ENCODE data around the gene ZIC1.

- no peak for TF ChIP-seq YY1 (IDR thresholded peaks at IDR 0.05; ENCODE audit: low read depth)
- no peak for TF ChIP-seq EP300 (IDR thresholded peaks at IDR 0.05; ENCODE audit: borderline replicate concordance)
- TF ChIP-seq TAF1 (IDR thresholded peaks at IDR 0.05; ENCODE audit: low read depth): no peak
- TF ChIP-seq CREB1 (IDR thresholded peaks at IDR 0.05; ENCODE audit: low read depth): no peak
- TF ChIP-seq, protein P1, sequence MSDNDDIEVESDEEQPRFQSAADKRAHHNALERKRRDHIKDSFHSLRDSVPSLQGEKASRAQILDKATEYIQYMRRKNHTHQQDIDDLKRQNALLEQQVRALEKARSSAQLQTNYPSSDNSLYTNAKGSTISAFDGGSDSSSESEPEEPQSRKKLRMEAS (IDR thresholded peaks at IDR 0.05): no peak
- no peak for TF ChIP-seq RAD21 (IDR thresholded peaks at IDR 0.05; ENCODE audit: low read depth)
- TF ChIP-seq, protein P2, sequence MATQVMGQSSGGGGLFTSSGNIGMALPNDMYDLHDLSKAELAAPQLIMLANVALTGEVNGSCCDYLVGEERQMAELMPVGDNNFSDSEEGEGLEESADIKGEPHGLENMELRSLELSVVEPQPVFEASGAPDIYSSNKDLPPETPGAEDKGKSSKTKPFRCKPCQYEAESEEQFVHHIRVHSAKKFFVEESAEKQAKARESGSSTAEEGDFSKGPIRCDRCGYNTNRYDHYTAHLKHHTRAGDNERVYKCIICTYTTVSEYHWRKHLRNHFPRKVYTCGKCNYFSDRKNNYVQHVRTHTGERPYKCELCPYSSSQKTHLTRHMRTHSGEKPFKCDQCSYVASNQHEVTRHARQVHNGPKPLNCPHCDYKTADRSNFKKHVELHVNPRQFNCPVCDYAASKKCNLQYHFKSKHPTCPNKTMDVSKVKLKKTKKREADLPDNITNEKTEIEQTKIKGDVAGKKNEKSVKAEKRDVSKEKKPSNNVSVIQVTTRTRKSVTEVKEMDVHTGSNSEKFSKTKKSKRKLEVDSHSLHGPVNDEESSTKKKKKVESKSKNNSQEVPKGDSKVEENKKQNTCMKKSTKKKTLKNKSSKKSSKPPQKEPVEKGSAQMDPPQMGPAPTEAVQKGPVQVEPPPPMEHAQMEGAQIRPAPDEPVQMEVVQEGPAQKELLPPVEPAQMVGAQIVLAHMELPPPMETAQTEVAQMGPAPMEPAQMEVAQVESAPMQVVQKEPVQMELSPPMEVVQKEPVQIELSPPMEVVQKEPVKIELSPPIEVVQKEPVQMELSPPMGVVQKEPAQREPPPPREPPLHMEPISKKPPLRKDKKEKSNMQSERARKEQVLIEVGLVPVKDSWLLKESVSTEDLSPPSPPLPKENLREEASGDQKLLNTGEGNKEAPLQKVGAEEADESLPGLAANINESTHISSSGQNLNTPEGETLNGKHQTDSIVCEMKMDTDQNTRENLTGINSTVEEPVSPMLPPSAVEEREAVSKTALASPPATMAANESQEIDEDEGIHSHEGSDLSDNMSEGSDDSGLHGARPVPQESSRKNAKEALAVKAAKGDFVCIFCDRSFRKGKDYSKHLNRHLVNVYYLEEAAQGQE (IDR thresholded peaks at IDR 0.05; ENCODE audit: low read depth): no peak
Measured at GRCh38 chr3:147401421-147401820, 7.7 kb upstream of the ZIC1 start.

Data from Ishikawa (cell line).